TTC549 (cell line): ENCODE data around the gene PPP1R27.
"Not testable (repeated sequence)": the region's sequence is repeated elsewhere in the genome, so short reads cannot be mapped to it uniquely, and the experiment has no call there.

Source experiments
- FAIRE-seq: peaks from 2 replicates; lab custom pipeline; 2012; peaks lifted over from hg19 to GRCh38; lab: Jason Lieb, UNC

The PPP1R27 gene

DNA sequence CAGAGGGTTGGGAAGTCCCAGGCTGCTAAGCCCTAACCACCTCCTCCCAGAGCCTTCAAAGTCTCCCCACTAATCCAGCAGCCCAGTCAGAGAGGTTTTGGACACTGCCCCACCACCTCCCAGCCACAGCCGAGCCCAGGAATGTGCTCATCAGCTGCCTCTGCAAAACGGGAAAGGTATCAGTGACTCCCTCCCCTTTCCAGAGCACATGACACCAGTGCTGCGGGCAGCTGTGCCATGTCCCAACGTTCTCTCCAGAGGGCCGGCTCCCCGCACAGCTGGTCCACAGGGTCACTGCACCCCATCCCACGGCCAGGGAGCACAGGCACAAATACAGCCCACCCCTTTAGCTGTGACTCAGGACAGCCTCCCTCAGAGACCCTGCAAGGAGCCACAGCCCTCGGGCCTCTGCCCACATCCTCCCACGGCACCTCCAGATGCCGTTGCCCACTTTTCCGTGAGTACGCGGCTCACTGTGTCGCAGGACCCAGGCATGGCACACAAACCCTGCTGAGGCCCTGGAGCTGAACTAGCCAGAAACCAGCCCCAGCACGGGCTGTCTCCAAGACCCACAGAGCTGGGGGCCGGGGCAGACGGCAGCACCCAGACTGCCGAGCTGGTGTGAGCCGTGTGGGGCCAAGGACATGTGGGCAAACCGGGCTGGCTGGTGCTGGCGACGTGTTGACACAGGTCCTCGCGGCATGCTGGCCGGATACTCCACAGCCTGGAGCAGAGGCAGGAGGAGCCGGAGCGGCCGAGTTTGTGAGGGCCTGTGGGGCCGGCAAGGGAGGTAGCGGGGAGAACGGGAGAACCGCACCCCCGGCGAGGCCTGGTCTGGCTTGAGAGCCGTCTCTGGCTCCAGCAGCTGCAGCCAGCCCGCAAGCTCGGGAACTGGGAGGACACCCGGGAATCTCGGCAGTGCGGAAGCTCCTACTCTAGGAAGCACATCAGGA, 6.3 kb upstream of the PPP1R27 start:
- no peak for FAIRE-seq

DNA sequence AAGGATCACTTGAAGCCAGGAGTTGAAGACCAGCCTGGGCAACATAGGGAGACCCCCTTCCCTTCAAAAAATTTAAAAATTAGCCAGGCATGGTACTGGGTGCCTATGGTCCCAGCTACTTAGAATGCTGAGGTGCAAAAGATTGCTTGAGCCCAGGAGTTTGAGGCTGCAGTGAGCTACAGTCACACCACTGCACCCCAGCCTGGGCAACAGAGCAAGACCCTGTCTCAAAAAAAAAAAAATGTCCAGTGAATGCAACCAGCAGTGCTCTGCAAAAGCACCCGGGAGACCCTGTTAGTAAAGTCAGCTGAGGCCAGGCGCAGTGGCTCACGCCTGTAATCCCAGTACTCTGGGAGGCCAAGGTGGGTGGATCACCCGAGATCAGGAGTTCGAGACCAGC, 5.2 kb upstream of the PPP1R27 start:
- FAIRE-seq = not testable (repeated sequence)

- FAIRE-seq = no peak
Measured at GRCh38 chr17:81839301-81839700, 4.5 kb upstream of the PPP1R27 start.

GRCh38 chr17:81838753-81839255, 4.0 kb upstream of the PPP1R27 start:
- no peak for FAIRE-seq

DNA sequence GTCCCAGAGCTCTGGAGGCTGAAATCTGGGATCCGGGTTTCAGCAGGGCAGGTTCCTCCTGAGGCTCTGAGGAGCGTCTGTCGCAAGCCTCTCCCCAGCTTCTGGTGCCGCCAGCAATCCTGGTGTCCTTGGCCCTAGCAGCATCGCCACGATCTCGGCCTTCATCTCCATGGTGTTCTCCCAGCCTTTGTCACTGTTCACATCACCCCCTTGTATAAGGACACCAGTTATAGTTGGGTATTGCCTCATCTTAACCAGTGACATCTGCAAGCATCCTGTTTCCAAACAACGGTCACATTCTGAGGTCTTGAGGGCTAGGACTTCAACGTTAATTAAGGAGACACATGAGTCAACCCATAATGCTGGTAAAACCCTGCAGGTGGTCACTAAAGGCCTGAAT, 2.8 kb upstream of the PPP1R27 start:
- FAIRE-seq = no peak

GRCh38 chr17:81833921-81834830, 674 bp downstream of the PPP1R27 start:
- no peak for FAIRE-seq

- no peak for FAIRE-seq
Measured at GRCh38 chr17:81833160-81833920, 1.5 kb downstream of the PPP1R27 start, which contains the start of gene MCRIP1. Gene MCRIP1 (minus strand): TSS chr17:81833291. CDS start chr17:81824506, 8,785 bp downstream.

GRCh38 chr17:81832608-81833159, 2.2 kb downstream of the PPP1R27 start:
- FAIRE-seq = no peak

- FAIRE-seq = no peak
Measured at GRCh38 chr17:81831957-81832607, 2.8 kb downstream of the PPP1R27 start.

DNA sequence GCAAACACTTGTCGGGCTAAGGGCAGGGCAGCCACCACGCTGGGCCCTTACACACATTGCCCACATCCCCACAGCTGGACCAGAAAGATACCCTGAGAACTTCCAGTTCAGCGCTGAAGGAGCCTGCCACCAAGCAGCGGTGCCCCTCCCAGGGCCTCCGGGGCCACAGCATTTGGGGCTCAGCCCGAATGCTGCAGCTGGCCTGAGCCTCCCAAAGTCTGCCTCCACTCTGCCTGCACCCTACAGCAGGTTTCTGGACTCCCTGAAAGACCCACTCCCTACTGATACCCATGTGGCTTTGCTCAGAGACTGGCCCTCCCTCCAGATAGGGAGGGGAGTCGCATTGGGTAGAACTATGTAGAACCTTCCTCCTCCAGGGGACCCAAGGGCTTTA, 3.3 kb downstream of the PPP1R27 start:
- FAIRE-seq = no peak

- no peak for FAIRE-seq
Measured at GRCh38 chr17:81829858-81830257, 5.0 kb downstream of the PPP1R27 start.

GRCh38 chr17:81828656-81829055, 6.2 kb downstream of the PPP1R27 start:
- no peak for FAIRE-seq

DNA sequence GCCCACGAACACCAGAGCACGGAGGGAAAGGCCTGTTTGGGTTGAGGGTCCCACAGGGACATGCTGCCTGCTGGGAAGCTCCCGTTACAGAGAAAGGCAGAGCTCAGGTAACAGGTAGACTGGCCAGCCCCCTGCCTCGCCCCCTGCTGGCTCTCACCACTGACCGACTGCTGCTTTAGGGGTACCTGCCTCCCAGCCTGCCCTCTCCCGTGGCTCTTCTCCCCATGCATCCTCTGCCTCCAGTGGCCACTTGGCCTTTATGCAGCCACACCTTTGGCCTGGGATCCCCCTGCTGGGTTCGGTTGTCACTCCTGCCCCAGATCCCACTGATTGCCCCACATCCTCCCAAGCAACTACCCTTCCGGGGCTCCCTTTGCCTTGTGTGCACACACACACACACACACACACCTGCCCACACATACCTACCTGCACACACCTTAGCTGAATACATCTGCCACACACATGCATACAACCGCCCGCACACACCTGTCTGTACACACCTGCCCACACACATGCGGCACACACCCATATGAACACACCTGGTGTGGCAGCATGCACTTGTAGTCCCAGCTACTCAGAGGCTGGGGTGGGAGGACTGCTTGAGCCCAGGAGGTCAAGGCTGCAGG, 8.9 kb downstream of the PPP1R27 start:
- no peak for FAIRE-seq

DNA sequence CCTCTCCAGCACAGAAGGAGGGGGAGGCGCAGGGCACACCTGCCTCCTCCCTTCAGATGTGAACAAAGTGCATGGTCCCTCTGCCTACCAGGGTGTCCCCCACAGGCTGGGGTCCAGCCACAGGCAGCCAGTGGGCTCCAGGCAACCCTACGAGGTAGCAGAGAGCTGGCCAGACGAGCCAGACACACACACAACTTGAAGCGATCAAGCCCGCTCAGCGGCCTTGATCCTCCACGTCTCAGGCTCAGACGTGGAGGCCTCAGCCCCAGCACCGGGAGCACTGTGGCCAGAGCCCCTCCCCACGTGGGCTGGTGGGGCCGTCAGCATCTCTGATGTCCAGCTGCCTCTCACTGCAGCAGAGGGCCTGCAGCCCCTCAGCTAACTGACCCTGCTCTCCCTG, 10.3 kb downstream of the PPP1R27 start:
- FAIRE-seq = no peak

DNA sequence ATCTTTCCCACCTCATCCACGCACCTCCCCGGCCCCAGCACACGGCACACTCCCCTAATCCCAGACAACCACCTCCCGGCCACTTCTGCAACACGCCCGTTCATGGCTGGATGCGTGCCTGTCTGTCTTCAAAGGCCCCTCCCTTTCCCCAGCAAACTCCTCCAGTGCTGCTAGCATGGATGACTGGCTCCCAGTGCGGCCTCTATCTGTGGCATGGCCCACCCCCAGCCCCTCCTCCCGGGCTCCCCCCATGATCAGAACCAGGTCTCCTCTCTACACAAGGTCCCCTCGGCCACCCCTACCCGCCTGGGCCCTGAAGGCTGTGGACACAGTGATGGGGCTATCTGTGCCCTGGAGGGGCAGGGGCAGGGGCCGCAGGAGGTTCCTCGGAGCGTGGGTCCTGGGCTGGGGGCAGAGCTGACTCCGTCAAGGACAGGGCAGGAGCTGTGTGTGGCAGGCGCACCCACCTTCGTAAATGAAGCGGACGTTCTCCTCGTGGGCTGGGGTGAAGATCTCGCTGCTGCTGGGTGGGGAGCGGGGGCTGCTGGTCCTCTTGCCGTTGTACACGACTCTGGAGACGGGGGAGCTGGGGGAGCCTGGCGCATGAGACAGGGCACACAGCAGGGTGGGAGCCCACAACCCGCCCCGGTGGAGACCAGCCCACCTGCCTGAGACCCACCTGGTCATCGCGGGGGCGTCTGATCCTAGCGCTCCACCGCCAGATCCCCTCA, 10.9 kb downstream of the PPP1R27 start:
- FAIRE-seq = no peak

- no peak for FAIRE-seq
Measured at GRCh38 chr17:81822996-81823819, 11.6 kb downstream of the PPP1R27 start.

GRCh38 chr17:81822312-81822637, 12.6 kb downstream of the PPP1R27 start:
- FAIRE-seq = no peak

DNA sequence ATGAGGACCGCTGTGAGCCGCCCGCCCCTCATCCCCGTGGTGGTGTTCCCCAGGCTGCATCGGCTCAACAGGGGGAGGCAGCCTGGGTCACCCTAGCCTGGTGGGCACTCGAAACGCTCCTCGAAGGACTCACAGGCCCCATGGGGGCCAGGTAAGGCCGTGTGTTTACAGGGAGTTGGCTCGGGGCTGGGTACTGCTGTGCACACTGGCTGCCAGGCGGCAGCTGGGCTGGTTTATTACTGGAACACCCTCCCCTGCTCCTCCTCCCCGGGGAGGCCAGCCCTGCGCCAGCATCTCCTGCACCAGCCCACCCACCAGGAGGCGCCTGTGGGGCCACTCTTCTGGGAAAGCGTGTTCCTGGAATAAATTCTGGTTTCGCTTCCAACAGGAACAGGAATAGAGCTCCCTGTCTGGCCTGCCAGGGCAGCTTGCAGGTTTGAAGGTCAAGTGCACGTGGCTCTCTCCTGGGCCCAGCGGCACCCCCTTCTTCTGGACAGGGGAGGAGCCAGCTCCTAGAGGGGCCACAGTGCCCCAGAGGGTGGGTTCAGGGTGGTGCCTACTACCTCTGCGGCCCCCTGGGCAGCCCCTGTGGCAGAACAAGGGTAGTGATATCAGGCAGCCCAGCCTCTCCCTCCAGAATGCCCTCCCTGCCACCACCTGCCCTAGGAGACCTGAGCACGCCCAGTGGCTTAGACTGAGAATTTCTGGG, 13.1 kb downstream of the PPP1R27 start:
- no peak for FAIRE-seq

- no peak for FAIRE-seq
Measured at GRCh38 chr17:81821147-81821546, 13.7 kb downstream of the PPP1R27 start.
